GM18858 (cell line): Measurements from ENCODE around the gene NGEF.
"Not testable (repeated sequence)": the region's sequence is repeated elsewhere in the genome, so short reads cannot be mapped to it uniquely, and the experiment has no call there.

Source experiments
- ATAC-seq: cut with Tn5 transposase; IDR thresholded peaks from one replicate; pipeline ENCODE4 v1.9.1; 2021; ENCODE audit not compliant: unreplicated experiment

Gene NGEF

GRCh38 chr2:232930059-232930400 lies 83.0 kb downstream of the NGEF start:
- ATAC-seq: no peak

- ATAC-seq: no peak
Measured at GRCh38 chr2:232929303-232930058, 83.6 kb downstream of the NGEF start.

GRCh38 chr2:232928551-232929302 lies 84.3 kb downstream of the NGEF start:
- ATAC-seq: no peak

- ATAC-seq: no peak
Measured at GRCh38 chr2:232927793-232928550, 85.1 kb downstream of the NGEF start.

- no peak for ATAC-seq
Measured at GRCh38 chr2:232927032-232927792, 85.8 kb downstream of the NGEF start.

GRCh38 chr2:232926431-232926939 lies 86.6 kb downstream of the NGEF start:
- no peak for ATAC-seq

- ATAC-seq: no peak
Measured at GRCh38 chr2:232925821-232926156, 87.3 kb downstream of the NGEF start.

- no peak for ATAC-seq
Measured at GRCh38 chr2:232925153-232925820, 87.8 kb downstream of the NGEF start.

GRCh38 chr2:232924433-232924832 lies 88.6 kb downstream of the NGEF start:
- no peak for ATAC-seq

GRCh38 chr2:232920760-232921159 lies 92.3 kb downstream of the NGEF start:
- ATAC-seq: no peak

GRCh38 chr2:232920055-232920454 lies 93.0 kb downstream of the NGEF start:
- no peak for ATAC-seq

GRCh38 chr2:232919141-232919540 lies 93.9 kb downstream of the NGEF start:
- ATAC-seq: no peak

- ATAC-seq: no peak
Measured at GRCh38 chr2:232913903-232914302, 99.2 kb downstream of the NGEF start.

GRCh38 chr2:232911712-232912277 lies 101.3 kb downstream of the NGEF start:
- no peak for ATAC-seq

GRCh38 chr2:232910376-232910775 lies 102.7 kb downstream of the NGEF start:
- no peak for ATAC-seq

- ATAC-seq: no peak
Measured at GRCh38 chr2:232908695-232909094, 104.4 kb downstream of the NGEF start.

GRCh38 chr2:232907718-232908085 lies 105.4 kb downstream of the NGEF start:
- not testable (repeated sequence) for ATAC-seq

GRCh38 chr2:232906867-232907717 lies 106.0 kb downstream of the NGEF start:
- ATAC-seq: not testable (repeated sequence)

- no peak for ATAC-seq
Measured at GRCh38 chr2:232903989-232904388, 109.1 kb downstream of the NGEF start.
